Astrocyte (in vitro differentiated cells and primary cell): Measurements from ENCODE around the gene HOXA4.

Experiments used
- CTCF ChIP-seq: IDR thresholded peaks from 2 replicates; pipeline ENCODE4 v1.5.1; 2011; ENCODE audit warnings: low read depth, mild to moderate bottlenecking, inconsistent platforms, low read length, moderate library complexity; ENCODE audit not compliant: insufficient read depth
- EZH2 ChIP-seq: IDR thresholded peaks from 2 replicates; pipeline ENCODE4 v1.6.1; 2012; ENCODE audit warnings: mild to moderate bottlenecking, low read length, inconsistent platforms; ENCODE audit not compliant: insufficient read depth

GRCh38 chr7:27118580-27118979, 12.0 kb downstream of the HOXA4 start:
- TF ChIP-seq CTCF (no peak), EZH2 (no peak)
